ENCODE data around the gene CTNNB1. TPM values are rescaled to one million over a fixed set of nuclear protein-coding genes. Genes with fewer than 3 reads are reported as not detected.

The CTNNB1 gene
- total and polyA plus RNA-seq, 2 of the 8 experiments (the other 6 are each of a cell fraction or from before 2014, with no cell fraction given): 356 to 579 TPM

DNA sequence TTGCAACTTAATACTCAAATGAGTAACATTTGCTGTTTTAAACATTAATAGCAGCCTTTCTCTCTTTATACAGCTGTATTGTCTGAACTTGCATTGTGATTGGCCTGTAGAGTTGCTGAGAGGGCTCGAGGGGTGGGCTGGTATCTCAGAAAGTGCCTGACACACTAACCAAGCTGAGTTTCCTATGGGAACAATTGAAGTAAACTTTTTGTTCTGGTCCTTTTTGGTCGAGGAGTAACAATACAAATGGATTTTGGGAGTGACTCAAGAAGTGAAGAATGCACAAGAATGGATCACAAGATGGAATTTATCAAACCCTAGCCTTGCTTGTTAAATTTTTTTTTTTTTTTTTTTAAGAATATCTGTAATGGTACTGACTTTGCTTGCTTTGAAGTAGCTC, 40.3 kb downstream of the CTNNB1 start:
- Histone ChIP-seq H2BK15ac (ENCODE audit: low read length) (no peak overlapping the region), H3K4me2 (ENCODE audit: insufficient read depth in 1 of 2, low read depth in 2 of 2, low read length in 2 of 2) (no peak overlapping the region), H3K79me2 (ENCODE audit: control insufficient read depth in 1 of 2, insufficient read depth in 2 of 2, low read length in 2 of 2) (no peaks in the 10 kb centered on the region; a peak in 1 of 4 replicates), H3K56ac (replicated peaks; ENCODE audit: insufficient read length, low read depth, low read length) (no peak overlapping the region), H2BK5ac (ENCODE audit: low read depth, low read length) (no peak overlapping the region), H3K27me3 (replicated peaks in 1 of 4; ENCODE audit: control insufficient read depth in 3 of 4, extremely low read depth in 1 of 4, insufficient read depth in 3 of 4, low read length in 3 of 4) (no peaks in the 10 kb centered on the region), H3K14ac (ENCODE audit: insufficient read length) (no peak overlapping the region), H4K5ac (ENCODE audit: insufficient read length, low read depth, low read length) (no peak overlapping the region), H2BK120ac (replicated peaks; ENCODE audit: low read depth, low read length) (no peak overlapping the region), H4K8ac (ENCODE audit: extremely low read depth, insufficient read depth, low read length) (no peak overlapping the region), H4K91ac (replicated peaks; ENCODE audit: insufficient read length, low read length) (no peak overlapping the region), H4K20me1 (replicated peaks in 1 of 2; ENCODE audit: control insufficient read depth in 1 of 2, insufficient read depth in 2 of 2, low read length in 2 of 2) (peaks cover 2 to 9% of the 10 kb centered on the region in 2 experiments), H3K9ac (replicated peaks in 1 of 4; ENCODE audit: extremely low read depth in 1 of 4, low read depth in 3 of 4, low read length in 3 of 4) (no peak overlapping the region), H3K18ac (ENCODE audit: extremely low read depth, low read length) (no peak overlapping the region), H3K4me3 (ENCODE audit: extremely low read depth in 1 of 4, insufficient read depth in 2 of 4, low read depth in 3 of 4, low read length in 4 of 4) (no peak overlapping the region), H3K27ac (ENCODE audit: low read depth, low read length) (no peak overlapping the region), H2BK12ac (ENCODE audit: low read depth, low read length) (no peak overlapping the region), H2AFZ (ENCODE audit: low read length) (no peak overlapping the region), H3K79me1 (ENCODE audit: low read depth, low read length) (no peaks in the 10 kb centered on the region), H3K4ac (replicated peaks; ENCODE audit: insufficient read length, low read depth, low read length) (no peak overlapping the region), H3K36me3 (ENCODE audit: control insufficient read depth in 2 of 4, insufficient read depth in 4 of 4, low read length in 3 of 4) (peaks cover 22 to 77% (median 40%) of the 10 kb centered on the region in 4 experiments), H2BK20ac (ENCODE audit: low read length) (no peak overlapping the region), H3K4me1 (replicated peaks in 1 of 4; ENCODE audit: control insufficient read depth in 3 of 4, insufficient read depth in 4 of 4, low read length in 3 of 4) (peaks cover 0 to 9% (median 3%) of the 10 kb centered on the region in 4 experiments; a peak in 4 of 7 replicates), H3K23me2 (ENCODE audit: low read depth, low read length) (no peaks in the 10 kb centered on the region), H3K9me3 (ENCODE audit: insufficient read depth in 2 of 2, low read depth in 1 of 2, low read length in 1 of 2) (no peaks in the 10 kb centered on the region), H3K23ac (ENCODE audit: insufficient read length) (no peak overlapping the region), H2AK5ac (ENCODE audit: low read depth, low read length) (no peak overlapping the region)
- ChIA-PET POLR2A (ENCODE audit: partially characterized antibody) (interaction anchor here (0.6 kb wide), 1 partner anchor 37 kb away, joined by 3 read pairs; no protein-coding TSS in a partner anchor), CTCF (ENCODE audit: partially characterized antibody) (interaction anchor here (0.6 to 1.0 kb wide), 3 partner anchors 15 to 734 kb away, joined by 3 read pairs; partner anchors contain the start of gene ZNF620)
- TF ChIP-seq YY1 (IDR thresholded peaks at IDR 0.05; ENCODE audit: low read depth, low read length): no peak
- TF ChIP-seq TAF1 (IDR thresholded peaks at IDR 0.05; ENCODE audit: low read depth, low read length): no peak
- TF ChIP-seq, protein P1, sequence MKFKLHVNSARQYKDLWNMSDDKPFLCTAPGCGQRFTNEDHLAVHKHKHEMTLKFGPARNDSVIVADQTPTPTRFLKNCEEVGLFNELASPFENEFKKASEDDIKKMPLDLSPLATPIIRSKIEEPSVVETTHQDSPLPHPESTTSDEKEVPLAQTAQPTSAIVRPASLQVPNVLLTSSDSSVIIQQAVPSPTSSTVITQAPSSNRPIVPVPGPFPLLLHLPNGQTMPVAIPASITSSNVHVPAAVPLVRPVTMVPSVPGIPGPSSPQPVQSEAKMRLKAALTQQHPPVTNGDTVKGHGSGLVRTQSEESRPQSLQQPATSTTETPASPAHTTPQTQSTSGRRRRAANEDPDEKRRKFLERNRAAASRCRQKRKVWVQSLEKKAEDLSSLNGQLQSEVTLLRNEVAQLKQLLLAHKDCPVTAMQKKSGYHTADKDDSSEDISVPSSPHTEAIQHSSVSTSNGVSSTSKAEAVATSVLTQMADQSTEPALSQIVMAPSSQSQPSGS (IDR thresholded peaks at IDR 0.05; ENCODE audit: low read length): no peak
- TF ChIP-seq CTBP2 (IDR thresholded peaks at IDR 0.05; ENCODE audit: borderline replicate concordance, insufficient read depth, insufficient read length, low read length): no peak
- no peak for TF ChIP-seq RNF2 (IDR thresholded peaks at IDR 0.05; ENCODE audit: borderline replicate concordance, low read depth, low read length, missing control alignments, poor library complexity, severe bottlenecking)
- no peak for TF ChIP-seq SP4 (IDR thresholded peaks at IDR 0.05; ENCODE audit: low read length)
- DNase-seq (ENCODE audit: low read depth in 1 of 2, low spot score in 2 of 2) (no peak), FAIRE-seq (no peak)
- 79% methylated on average over 2 of the region's 2 CpGs; no CpG with 5 or more reads in 1 of the 2 experiments for WGBS, 2 experiments (ENCODE audit: extremely low coverage in 1 of 2, insufficient coverage in 1 of 2, insufficient read length in 1 of 2, insufficient replicate concordance in 2 of 2, low coverage in 1 of 2, low lambda C conversion rate in 2 of 2, missing lambda C conversion rate in 1 of 2)

Measured in H1 (cell line).